Uterus (tissue), 4 donors: ENCODE data around the gene GADD45G. TPM values are rescaled to one million over a fixed set of nuclear protein-coding genes. Genes with fewer than 3 reads are reported as not detected.
A peak's percentile ranks its signal among the peaks of the same experiment; 100 is the strongest.

Experiments used
- DNase-seq, 2 donors: peaks; one replicate each; pipeline ENCODE4 v3.0.0-alpha.2; 2019 to 2020
- H3K27ac ChIP-seq, 2 donors: fragments of 200-600 bp; sonication (generic); 1 replicate in 1 of 2; 2 replicates in 1 of 2; pipeline ENCODE4 v1.5.1; 2016 to 2018
- H3K27me3 ChIP-seq, 2 donors: fragments of 200-600 bp; sonication (generic); one replicate each; pipeline ENCODE4 v1.5.1; 2018 to 2019; ENCODE audit warnings: control low read depth in 1 of 2
- H3K36me3 ChIP-seq, 2 donors: fragments of 200-600 bp; sonication (generic); one replicate each; pipeline ENCODE4 v1.5.1; 2019; ENCODE audit warnings: control low read depth in 1 of 2
- H3K4me1 ChIP-seq, 2 donors: fragments of 200-600 bp; sonication (generic); one replicate each; pipeline ENCODE4 v1.5.1; 2018 to 2019; ENCODE audit warnings: control low read depth in 1 of 2
- H3K4me3 ChIP-seq, 2 donors: fragments of 200-600 bp; sonication (generic); 1 replicate in 1 of 2; 2 replicates in 1 of 2; pipeline ENCODE4 v1.5.1; 2018 to 2019; ENCODE audit warnings: mild to moderate bottlenecking in 1 of 2
- H3K9me3 ChIP-seq, 2 donors: fragments of 200-600 bp; sonication (generic); one replicate each; pipeline ENCODE4 v1.5.1; 2019; ENCODE audit warnings: control low read depth in 1 of 2
- CTCF ChIP-seq, 4 experiments: fragments of 200-600 bp in 2 of 4; fragments of 450-650 bp in 2 of 4; sonication (generic) in 2 of 4; IDR thresholded peaks; one replicate each; pipeline ENCODE4 v1.5.1; 2016 to 2019; ENCODE audit warnings: antibody characterized with exemption in 4 of 4, mild to moderate bottlenecking in 2 of 4, moderate library complexity in 1 of 4
- POLR2A ChIP-seq, 2 donors: fragments of 450-650 bp; IDR thresholded peaks; one replicate each; pipeline ENCODE4 v1.6.1; 2016; ENCODE audit warnings: antibody characterized with exemption in 2 of 2, mild to moderate bottlenecking in 1 of 2, moderate library complexity in 1 of 2
- intact Hi-C: fragments of 100-400 bp; cut with DNase I; formaldehyde crosslinking; loops from one replicate; pipeline ENCODE4 v1.15.1; 2023; ENCODE audit warnings: low total_unique reads
- total RNA-seq, 4 donors: library from RNA; depleted of rRNA in 3 of 4; stranded (reverse); fragments of >200 nt in 3 of 4; gene quantifications; one replicate each; pipeline versions ENCODE4 v1.1.0 to v1.2.4, GENCODE V29; 2014 to 2023
- donor health status: DM: yes; HTN: yes; CAD: no.

The GADD45G gene
- total RNA-seq, 4 donors from 2014 or later, result 0.88 to 91.2 (median 15.3) TPM

- no peaks in the 10 kb centered on the region for H3K9me3 ChIP-seq
- TF ChIP-seq CTCF (IDR thresholded peaks at IDR 0.05) (no peak), POLR2A (IDR thresholded peaks at IDR 0.05) (no peak)
- no peak for DNase-seq
- intact Hi-C loops, result no loop called here
- H3K27ac ChIP-seq, result peak overlapping the region; percentile 85 to 91
- H3K36me3 ChIP-seq, result no peaks in the 10 kb centered on the region
- peaks cover 0 to 8% of the 10 kb centered on the region in 2 donors for H3K4me1 ChIP-seq
- H3K27me3 ChIP-seq, result no peaks in the 10 kb centered on the region
- H3K4me3 ChIP-seq, result no peak overlapping the region
These were observed 43.6 kb downstream of the GADD45G start for GRCh38 chr9:89648247-89649000.

- Histone ChIP-seq H3K36me3 (no peaks in the 10 kb centered on the region), H3K4me1 (peaks cover 0 to 8% of the 10 kb centered on the region in 2 donors), H3K9me3 (no peaks in the 10 kb centered on the region), H3K27me3 (no peaks in the 10 kb centered on the region), H3K27ac (peak overlapping the region; percentile 85 to 91), H3K4me3 (no peak overlapping the region)
- intact Hi-C loops, result no loop called here
- TF ChIP-seq CTCF (IDR thresholded peaks at IDR 0.05) (no peak), POLR2A (IDR thresholded peaks at IDR 0.05) (no peak)
- DNase-seq, result peak in 1 of 2 donors; percentile 77
These were observed 44.4 kb downstream of the GADD45G start for GRCh38 chr9:89649039-89649691.

GRCh38 chr9:89654025-89654662 lies 49.3 kb downstream of the GADD45G start:
- intact Hi-C loops, result loop anchor here (10.0 kb wide), 1 partner anchor 49 kb away; the partner anchor contains the start of gene GADD45G
- Histone ChIP-seq H3K27ac (peak overlapping the region; percentile 46 to 62), H3K4me3 (no peak overlapping the region), H3K27me3 (no peaks in the 10 kb centered on the region), H3K9me3 (no peaks in the 10 kb centered on the region), H3K4me1 (peaks cover 3 to 13% of the 10 kb centered on the region in 2 donors), H3K36me3 (no peaks in the 10 kb centered on the region)
- TF ChIP-seq CTCF (IDR thresholded peaks at IDR 0.05) (no peak), POLR2A (IDR thresholded peaks at IDR 0.05) (no peak)
- peak in 1 of 2 donors; percentile 43 for DNase-seq

GRCh38 chr9:89655056-89655989 lies 50.5 kb downstream of the GADD45G start:
- intact Hi-C loops, result loop anchor here (10.0 kb wide), 1 partner anchor 51 kb away; the partner anchor contains the start of gene GADD45G
- Histone ChIP-seq H3K9me3 (no peaks in the 10 kb centered on the region), H3K4me1 (peaks cover 3 to 13% of the 10 kb centered on the region in 2 donors), H3K36me3 (no peaks in the 10 kb centered on the region), H3K4me3 (no peak overlapping the region), H3K27ac (peak overlapping the region; percentile 46 to 62), H3K27me3 (no peaks in the 10 kb centered on the region)
- TF ChIP-seq POLR2A (IDR thresholded peaks at IDR 0.05) (no peak), CTCF (IDR thresholded peaks at IDR 0.05) (no peak)
- no peak for DNase-seq

Other genes with a start within 250 kb of the GADD45G start
- gene SEMA4D, start 106.9 kb upstream of the GADD45G start, total RNA-seq, result 10 to 100 TPM in 2 of 4 donors, 1 to 10 TPM in 2; 1.5 to 27.8 (median 11.6) TPM